Spleen (tissue), 11 donors: Measurements from ENCODE around the gene TMCO4. TPM values are rescaled to one million over a fixed set of nuclear protein-coding genes. Genes with fewer than 3 reads are reported as not detected.

Experiments
- DNase-seq: peaks from one replicate; pipeline ENCODE4 v3.0.0-alpha.2; 2020
- H3K27ac ChIP-seq, 8 donors: fragments of 200-600 bp; sonication (generic) in 7 of 8; 1 replicate in 4 of 8; 2 replicates in 4 of 8; pipeline versions ENCODE4 v1.5.0 to v1.8.0; 2016 to 2021; ENCODE audit warnings: inconsistent platforms in 4 of 8, mild to moderate bottlenecking in 4 of 8, moderate library complexity in 1 of 8
- H3K27me3 ChIP-seq, 7 donors: fragments of 200-600 bp; sonication (generic) in 6 of 7; replicated peaks in 1 of 7; 1 replicate in 4 of 7; 2 replicates in 3 of 7; pipeline versions ENCODE4 v1.5.0 to v1.8.0; 2016 to 2021; ENCODE audit warnings: inconsistent platforms in 3 of 7, mild to moderate bottlenecking in 1 of 7
- H3K36me3 ChIP-seq, 6 donors: fragments of 200-600 bp; sonication (generic) in 5 of 6; 1 replicate in 4 of 6; 2 replicates in 2 of 6; pipeline versions ENCODE4 v1.5.0 to v1.8.0; 2016 to 2021; ENCODE audit warnings: inconsistent platforms in 2 of 6
- H3K4me1 ChIP-seq, 6 donors: fragments of 200-600 bp; sonication (generic) in 5 of 6; 1 replicate in 3 of 6; 2 replicates in 3 of 6; pipeline versions ENCODE4 v1.5.0 to v1.8.0; 2016 to 2021; ENCODE audit warnings: inconsistent platforms in 3 of 6
- H3K4me3 ChIP-seq, 8 donors: fragments of 200-600 bp; sonication (generic) in 7 of 8; 1 replicate in 4 of 8; 2 replicates in 4 of 8; pipeline versions ENCODE4 v1.5.0 to v1.8.0; 2016 to 2021; ENCODE audit warnings: inconsistent platforms in 4 of 8, mild to moderate bottlenecking in 4 of 8, moderate library complexity in 2 of 8
- H3K9me3 ChIP-seq, 8 donors: fragments of 200-600 bp; sonication (generic) in 7 of 8; 1 replicate in 4 of 8; 2 replicates in 4 of 8; pipeline versions ENCODE4 v1.5.0 to v1.8.0; 2016 to 2021; ENCODE audit warnings: inconsistent platforms in 4 of 8
- POLR2A ChIP-seq, 3 donors: fragments of 450-650 bp; IDR thresholded peaks; one replicate each; pipeline ENCODE4 v1.5.1; 2017; ENCODE audit warnings: antibody characterized with exemption in 3 of 3, mild to moderate bottlenecking in 1 of 3
- POLR2AphosphoS5 ChIP-seq, 3 donors: sonication (generic); formaldehyde crosslinking; IDR thresholded peaks; one replicate each; pipeline ENCODE4 v1.5.1; 2017; ENCODE audit warnings: antibody characterized with exemption in 3 of 3
- WGBS, 5 donors: extraction: QIAGEN DNeasy Blood & Tissue Kit in 3 of 5; methylation state at CpG; one replicate each; pipeline versions ENCODE4 v1.1.5 to v1.1.7; 2013 to 2018; 5-methylcytosine and 5-hydroxymethylcytosine counted together
- intact Hi-C: fragments of 100-400 bp; cut with DNase I; formaldehyde crosslinking; loops from one replicate; pipeline ENCODE4 v1.15.0; 2023; ENCODE audit warnings: low total_unique reads
- polyA plus RNA-seq, 3 donors: library from polyadenylated mRNA; stranded (reverse); fragments of 200-250 nt; gene quantifications; one replicate each; pipeline ENCODE4 v1.2.1, GENCODE V29; 2013
- total RNA-seq, 7 donors: library from RNA; depleted of rRNA in 3 of 7; stranded (reverse); fragments of >200 nt in 3 of 7; fragmentation: NEBNext Ultra II Directional in 4 of 7; extraction: Animal tissue kit (Norgen Biotek cat#: 25700) in 4 of 7; gene quantifications; one replicate each; pipeline versions ENCODE4 v1.1.0 to v1.2.1, GENCODE V29; 2016 to 2021
- TF ChIP-seq, protein P1 (sequence below), 11 experiments: fragments of 200-600 bp in 7 of 11; fragments of 450-650 bp in 4 of 11; sonication (generic) in 4 of 11; IDR thresholded peaks in 8 of 11; conservative IDR thresholded peaks in 3 of 11; 1 replicate in 7 of 11; 2 replicates in 4 of 11; pipeline versions ENCODE4 v1.4.0 to v1.8.0; 2016 to 2021; ENCODE audit warnings: antibody characterized with exemption in 11 of 11, inconsistent platforms in 4 of 11, mild to moderate bottlenecking in 1 of 11
- donor health status: healthy with polysubstance abuse.
- donor health status: DM: no; HTN: no; CAD: no; lungs with moderate emphysema.
- donor health status: DM: no; HTN: no; CAD: no.
- donor health status: Bipolar disorder and iron deficiency.
- donor health status: healthy.
- donor health status: DM: no; HTN: no; CAD: no.
- donor health status: DM: yes; HTN: yes; CAD: no.

The TMCO4 gene
- total and polyA plus RNA-seq, 10 donors, result 15.4 to 40.8 (median 27.2) TPM

DNA sequence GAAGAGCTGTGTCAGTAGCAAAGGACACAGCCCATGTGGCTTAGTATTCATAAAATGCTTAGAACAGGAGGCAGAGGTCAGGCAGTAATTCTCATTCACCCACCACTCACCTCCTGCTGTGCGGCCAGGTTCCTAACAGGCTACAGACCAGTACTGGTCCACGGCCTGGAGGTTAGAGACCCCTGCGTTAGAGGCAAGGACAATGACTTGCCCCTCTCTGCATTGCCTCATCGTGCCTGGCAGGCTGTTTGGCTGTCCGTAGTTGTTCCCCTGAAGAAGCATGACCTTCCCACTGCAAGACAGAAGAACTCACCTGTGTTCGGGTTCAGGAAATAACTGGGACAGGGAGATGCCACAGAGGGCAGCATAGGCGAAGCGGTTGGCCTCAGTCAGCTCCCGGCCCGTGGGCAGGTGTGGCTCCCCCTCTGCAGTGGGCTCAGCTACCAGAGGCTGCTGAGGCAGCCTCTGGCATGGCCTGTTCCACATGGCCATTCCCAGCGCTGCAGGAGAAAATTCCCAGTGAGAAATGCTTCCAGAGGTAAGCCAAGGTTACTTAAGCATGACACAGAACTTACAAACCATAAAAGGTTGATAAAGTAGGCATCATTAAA is 19.3 kb downstream of the TMCO4 start:
- H3K36me3 ChIP-seq, result peaks cover 3 to 100% (median 59%) of the 10 kb centered on the region in 6 donors
- H3K9me3 ChIP-seq, result peaks cover 0 to 8% (median 0%) of the 10 kb centered on the region in 8 donors
- TF ChIP-seq POLR2A (IDR thresholded peaks at IDR 0.05), result no peak
- TF ChIP-seq, protein P1, sequence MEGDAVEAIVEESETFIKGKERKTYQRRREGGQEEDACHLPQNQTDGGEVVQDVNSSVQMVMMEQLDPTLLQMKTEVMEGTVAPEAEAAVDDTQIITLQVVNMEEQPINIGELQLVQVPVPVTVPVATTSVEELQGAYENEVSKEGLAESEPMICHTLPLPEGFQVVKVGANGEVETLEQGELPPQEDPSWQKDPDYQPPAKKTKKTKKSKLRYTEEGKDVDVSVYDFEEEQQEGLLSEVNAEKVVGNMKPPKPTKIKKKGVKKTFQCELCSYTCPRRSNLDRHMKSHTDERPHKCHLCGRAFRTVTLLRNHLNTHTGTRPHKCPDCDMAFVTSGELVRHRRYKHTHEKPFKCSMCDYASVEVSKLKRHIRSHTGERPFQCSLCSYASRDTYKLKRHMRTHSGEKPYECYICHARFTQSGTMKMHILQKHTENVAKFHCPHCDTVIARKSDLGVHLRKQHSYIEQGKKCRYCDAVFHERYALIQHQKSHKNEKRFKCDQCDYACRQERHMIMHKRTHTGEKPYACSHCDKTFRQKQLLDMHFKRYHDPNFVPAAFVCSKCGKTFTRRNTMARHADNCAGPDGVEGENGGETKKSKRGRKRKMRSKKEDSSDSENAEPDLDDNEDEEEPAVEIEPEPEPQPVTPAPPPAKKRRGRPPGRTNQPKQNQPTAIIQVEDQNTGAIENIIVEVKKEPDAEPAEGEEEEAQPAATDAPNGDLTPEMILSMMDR (IDR thresholded peaks at IDR 0.05 in 8 of 11, conservative IDR thresholded peaks at IDR 0.05 in 3 of 11), result no peak
- TF ChIP-seq POLR2AphosphoS5 (IDR thresholded peaks at IDR 0.05), result no peak
- no peaks in the 10 kb centered on the region for H3K27me3 ChIP-seq
- intact Hi-C loops, result no loop called here
- WGBS, 5 donors, result 86 to 98% (median 93%) methylated on average over 6 to 11 of the region's 11 CpGs
- no peak overlapping the region for H3K4me3 ChIP-seq
- DNase-seq, result no peak
- no peak overlapping the region for H3K27ac ChIP-seq
- H3K4me1 ChIP-seq, result no peaks in the 10 kb centered on the region

DNA sequence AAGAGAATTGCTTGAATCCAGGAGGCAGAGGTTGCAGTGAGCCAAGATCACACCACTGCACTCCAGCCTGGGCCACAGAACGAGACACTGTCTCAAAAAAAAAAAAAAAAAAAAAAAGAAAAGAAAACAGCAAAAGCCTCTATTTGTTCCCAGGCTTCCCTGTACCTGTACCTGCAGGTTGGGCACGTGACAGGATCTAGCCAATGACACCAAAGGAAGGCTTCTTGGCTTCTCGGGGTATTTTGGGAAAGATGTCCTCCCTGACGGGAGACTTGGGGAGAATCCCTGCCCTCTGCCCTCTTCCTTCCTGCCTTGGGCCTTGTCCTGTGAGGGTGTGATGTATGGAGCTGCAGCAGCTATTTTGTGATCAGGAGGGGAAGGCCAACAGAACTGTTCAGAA is 22.8 kb downstream of the TMCO4 start:
- Histone ChIP-seq H3K27ac (no peak overlapping the region), H3K9me3 (peaks cover 0 to 8% (median 0%) of the 10 kb centered on the region in 8 donors), H3K4me3 (no peak overlapping the region), H3K4me1 (no peaks in the 10 kb centered on the region), H3K27me3 (no peaks in the 10 kb centered on the region), H3K36me3 (peaks cover 3 to 100% (median 64%) of the 10 kb centered on the region in 6 donors)
- 89 to 98% (median 91%) methylated on average over 4 of the region's 4 CpGs for WGBS, 5 donors
- no peak for DNase-seq
- intact Hi-C loops, result no loop called here
- TF ChIP-seq, protein P1 (IDR thresholded peaks at IDR 0.05 in 8 of 11, conservative IDR thresholded peaks at IDR 0.05 in 3 of 11), result no peak
- TF ChIP-seq POLR2A (IDR thresholded peaks at IDR 0.05), result no peak
- TF ChIP-seq POLR2AphosphoS5 (IDR thresholded peaks at IDR 0.05), result no peak

DNA sequence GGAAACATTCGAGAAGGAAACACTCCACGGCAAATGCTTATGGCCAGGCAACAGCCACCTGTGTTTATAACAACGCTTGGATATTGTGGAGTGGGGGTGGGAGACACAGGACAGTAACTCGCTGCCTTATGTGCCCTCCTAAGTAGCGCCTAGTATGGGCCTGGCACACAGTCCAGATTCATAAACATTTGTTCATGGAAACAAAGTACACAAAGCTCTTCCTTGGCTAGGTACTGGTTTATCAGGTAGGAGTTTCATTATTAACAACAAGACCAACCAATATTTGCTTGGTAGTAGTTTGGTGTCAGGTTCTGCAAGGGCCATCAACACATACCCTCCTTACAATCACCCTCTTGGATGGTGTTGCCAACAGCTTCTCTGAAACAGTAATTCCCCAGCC is 23.4 kb downstream of the TMCO4 start:
- intact Hi-C loops, result no loop called here
- no peak overlapping the region for H3K4me3 ChIP-seq
- no peaks in the 10 kb centered on the region for H3K27me3 ChIP-seq
- DNase-seq, result no peak
- 91 to 96% (median 94%) methylated on average over 5 of the region's 5 CpGs for WGBS, 5 donors
- peaks cover 0 to 8% (median 0%) of the 10 kb centered on the region in 8 donors for H3K9me3 ChIP-seq
- TF ChIP-seq, protein P1 (IDR thresholded peaks at IDR 0.05 in 8 of 11, conservative IDR thresholded peaks at IDR 0.05 in 3 of 11), result no peak
- TF ChIP-seq POLR2AphosphoS5 (IDR thresholded peaks at IDR 0.05), result no peak
- no peak for TF ChIP-seq POLR2A (IDR thresholded peaks at IDR 0.05)
- H3K27ac ChIP-seq, result no peak overlapping the region
- H3K36me3 ChIP-seq, result peaks cover 3 to 100% (median 66%) of the 10 kb centered on the region in 6 donors
- H3K4me1 ChIP-seq, result no peaks in the 10 kb centered on the region

DNA sequence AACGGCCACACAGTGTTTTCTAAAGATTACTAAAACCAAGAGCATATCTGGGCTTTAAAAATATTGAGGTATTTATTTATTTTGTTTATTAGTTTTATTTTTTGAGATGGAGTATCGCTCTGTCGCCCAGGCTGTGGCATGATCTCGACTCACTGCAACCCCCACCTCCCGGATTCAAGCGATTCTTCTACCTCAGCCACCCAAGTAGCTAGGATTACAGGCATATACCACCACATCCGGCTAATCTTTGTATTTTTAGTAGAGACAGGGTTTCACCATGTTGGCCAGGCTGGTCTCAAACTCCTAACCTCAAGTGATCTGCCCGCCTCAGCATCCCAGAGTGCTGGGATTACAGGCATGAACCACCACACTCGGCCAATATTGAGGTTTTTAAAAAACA is 23.9 kb downstream of the TMCO4 start:
- peaks cover 3 to 100% (median 69%) of the 10 kb centered on the region in 6 donors for H3K36me3 ChIP-seq
- intact Hi-C loops, result no loop called here
- DNase-seq, result no peak
- TF ChIP-seq, protein P1 (IDR thresholded peaks at IDR 0.05 in 8 of 11, conservative IDR thresholded peaks at IDR 0.05 in 3 of 11), result no peak
- TF ChIP-seq POLR2AphosphoS5 (IDR thresholded peaks at IDR 0.05) (no peak), POLR2A (IDR thresholded peaks at IDR 0.05) (no peak)
- no peak overlapping the region for H3K4me3 ChIP-seq
- peaks cover 0 to 8% (median 0%) of the 10 kb centered on the region in 8 donors for H3K9me3 ChIP-seq
- no peaks in the 10 kb centered on the region for H3K4me1 ChIP-seq
- WGBS, 5 donors, result 94 to 97% (median 95%) methylated on average over 9 of the region's 9 CpGs
- H3K27me3 ChIP-seq, result no peaks in the 10 kb centered on the region
- H3K27ac ChIP-seq, result no peak overlapping the region
